GM12873 (cell line): ENCODE results near the gene OAF.

Experiments used
- CTCF ChIP-seq: IDR thresholded peaks from 2 replicates; pipeline ENCODE4 v1.5.1; 2012; ENCODE audit warnings: low read depth, mild to moderate bottlenecking, moderate library complexity, low read length, control low read depth; ENCODE audit not compliant: insufficient read depth; ENCODE audit errors: missing control alignments

OAF gene

GRCh38 chr11:120198403-120198786, 12.4 kb upstream of the OAF start:
- TF ChIP-seq CTCF, result no peak

DNA sequence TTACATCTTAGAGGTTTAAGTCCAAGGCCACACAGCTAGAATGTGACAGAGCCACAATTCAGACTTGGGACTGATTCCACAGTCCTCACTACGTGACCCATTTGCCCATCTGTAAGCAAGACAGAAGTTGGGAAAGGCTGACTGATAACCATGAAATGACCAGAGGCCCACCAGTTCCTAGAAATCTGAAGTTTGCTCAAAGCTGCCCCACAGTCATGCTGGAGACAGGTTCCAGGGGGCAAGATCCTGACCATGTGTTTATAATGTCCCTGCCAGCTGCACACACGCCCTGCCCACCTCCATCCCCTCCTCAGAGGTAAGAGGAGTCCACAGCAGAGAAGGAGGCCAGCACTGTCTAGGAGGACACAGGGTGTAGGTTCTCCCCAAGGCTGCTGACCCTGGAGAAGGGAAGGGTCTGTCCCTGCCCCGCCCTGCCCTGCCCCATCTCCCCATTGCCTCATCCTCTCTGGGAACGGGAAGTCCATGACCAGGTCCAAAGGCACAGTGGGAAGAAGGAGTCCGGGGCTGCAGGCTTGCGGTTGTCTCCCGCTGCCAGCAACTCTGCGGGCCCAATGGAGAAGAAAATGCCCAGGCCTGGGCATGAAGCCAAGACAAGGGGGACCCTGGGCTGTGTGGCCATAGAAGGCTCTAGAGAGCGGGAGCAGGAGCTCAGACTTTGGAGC, 11.9 kb upstream of the OAF start:
- no peak for TF ChIP-seq CTCF

- no peak for TF ChIP-seq CTCF
Observed at GRCh38 chr11:120199613-120200012, 11.2 kb upstream of the OAF start.

GRCh38 chr11:120200677-120201076, 10.2 kb upstream of the OAF start:
- no peak for TF ChIP-seq CTCF

- TF ChIP-seq CTCF, result no peak
Observed at GRCh38 chr11:120201653-120202052, 9.2 kb upstream of the OAF start.

- TF ChIP-seq CTCF, result no peak
Observed at GRCh38 chr11:120203626-120204025, 7.2 kb upstream of the OAF start.

DNA sequence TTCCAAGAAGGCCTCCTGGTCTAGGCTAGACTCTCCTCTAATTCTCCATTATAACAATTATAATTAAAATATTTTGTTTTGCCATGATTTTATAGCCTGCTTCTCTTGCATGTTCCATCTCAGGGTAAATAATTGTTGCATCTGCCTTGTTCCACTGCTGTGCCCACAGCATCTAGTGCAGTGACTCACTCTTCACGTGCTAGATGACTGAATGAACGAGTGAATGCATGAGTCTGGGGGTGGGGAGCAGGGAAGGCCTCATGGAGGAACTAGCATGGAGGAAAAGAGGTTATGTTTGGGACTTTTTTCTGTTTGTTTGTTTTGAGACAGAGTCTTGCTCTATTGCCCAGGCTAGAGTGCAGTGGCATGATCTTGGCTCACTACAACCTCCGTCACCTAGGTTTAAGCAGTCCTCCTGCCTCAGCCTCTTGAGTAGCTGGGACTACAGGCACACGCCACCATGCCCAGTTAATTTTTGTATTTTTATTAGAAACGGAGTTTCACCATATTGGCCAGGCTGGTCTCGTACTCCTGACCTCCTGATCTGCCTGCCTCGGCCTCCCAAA, 5.2 kb upstream of the OAF start:
- no peak for TF ChIP-seq CTCF
